ENCODE data around the gene STIP1. TPM values are rescaled to one million over a fixed set of nuclear protein-coding genes. Genes with fewer than 3 reads are reported as not detected.

Gene STIP1
- total RNA-seq, 1 donor from 2014 or later = 200 TPM

DNA sequence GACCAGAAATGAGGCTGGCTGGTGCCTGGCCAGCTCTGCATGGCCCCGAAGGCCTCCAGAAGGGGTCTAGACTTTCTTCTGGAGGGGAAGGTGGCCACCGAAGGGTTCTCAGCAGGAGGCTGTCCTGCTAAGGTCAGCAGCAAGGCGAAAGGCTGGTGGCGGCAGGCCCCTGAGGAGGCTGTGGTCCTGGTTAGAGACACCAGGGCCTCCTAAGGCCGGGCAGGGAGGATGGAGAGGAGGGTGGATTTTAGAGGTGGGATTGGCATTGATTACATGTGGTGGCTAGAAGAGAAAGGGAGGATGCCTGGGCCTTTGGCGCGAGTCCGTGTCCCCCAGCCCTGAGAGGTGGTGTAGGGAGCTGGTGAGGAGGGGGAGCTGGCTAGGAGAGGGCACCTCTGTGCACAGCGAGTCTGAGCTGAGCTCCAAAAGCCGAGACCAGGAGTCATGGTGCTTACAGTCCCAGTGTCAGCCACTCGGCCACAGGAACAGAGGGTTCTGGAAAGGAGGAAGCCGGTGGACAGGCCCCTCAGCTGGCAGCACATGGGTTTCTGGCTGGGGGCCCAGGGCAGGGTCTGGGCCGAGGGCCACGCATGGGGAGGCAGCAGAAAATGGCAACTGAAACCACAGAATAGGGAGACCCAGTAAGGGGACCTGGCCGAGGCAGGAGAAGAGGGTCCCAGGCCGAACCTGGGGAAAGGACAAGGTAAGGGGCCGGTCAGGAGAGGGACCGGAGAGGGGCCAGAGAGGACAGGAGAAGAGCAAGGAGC is 23.0 kb downstream of the STIP1 start:
- TF ChIP-seq, protein P1, sequence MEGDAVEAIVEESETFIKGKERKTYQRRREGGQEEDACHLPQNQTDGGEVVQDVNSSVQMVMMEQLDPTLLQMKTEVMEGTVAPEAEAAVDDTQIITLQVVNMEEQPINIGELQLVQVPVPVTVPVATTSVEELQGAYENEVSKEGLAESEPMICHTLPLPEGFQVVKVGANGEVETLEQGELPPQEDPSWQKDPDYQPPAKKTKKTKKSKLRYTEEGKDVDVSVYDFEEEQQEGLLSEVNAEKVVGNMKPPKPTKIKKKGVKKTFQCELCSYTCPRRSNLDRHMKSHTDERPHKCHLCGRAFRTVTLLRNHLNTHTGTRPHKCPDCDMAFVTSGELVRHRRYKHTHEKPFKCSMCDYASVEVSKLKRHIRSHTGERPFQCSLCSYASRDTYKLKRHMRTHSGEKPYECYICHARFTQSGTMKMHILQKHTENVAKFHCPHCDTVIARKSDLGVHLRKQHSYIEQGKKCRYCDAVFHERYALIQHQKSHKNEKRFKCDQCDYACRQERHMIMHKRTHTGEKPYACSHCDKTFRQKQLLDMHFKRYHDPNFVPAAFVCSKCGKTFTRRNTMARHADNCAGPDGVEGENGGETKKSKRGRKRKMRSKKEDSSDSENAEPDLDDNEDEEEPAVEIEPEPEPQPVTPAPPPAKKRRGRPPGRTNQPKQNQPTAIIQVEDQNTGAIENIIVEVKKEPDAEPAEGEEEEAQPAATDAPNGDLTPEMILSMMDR (IDR thresholded peaks at IDR 0.05; ENCODE audit: insufficient read depth, low read depth, low read length) = no peak
- no peak for TF ChIP-seq EZH2 (IDR thresholded peaks at IDR 0.05; ENCODE audit: insufficient read depth, low read length)
- Histone ChIP-seq H3K27me3 (ENCODE audit: insufficient read depth, low read length) (no peaks in the 10 kb centered on the region), H3K4me3 (ENCODE audit: insufficient read depth, low read depth, low read length) (no peak overlapping the region), H2AFZ (ENCODE audit: low read depth, low read length) (no peak overlapping the region), H3K27ac (ENCODE audit: low read depth, low read length) (no peak overlapping the region), H3K79me2 (ENCODE audit: insufficient read depth, low read length) (no peaks in the 10 kb centered on the region), H4K20me1 (ENCODE audit: insufficient read depth, low read length) (peaks cover 10% of the 10 kb centered on the region), H3K9me3 (ENCODE audit: insufficient read depth, low read depth, low read length) (no peaks in the 10 kb centered on the region), H3K4me2 (ENCODE audit: low read length) (no peak overlapping the region), H3K4me1 (ENCODE audit: insufficient read depth, low read length) (peaks cover 24% of the 10 kb centered on the region), H3K9ac (ENCODE audit: low read length) (no peak overlapping the region), H3K36me3 (ENCODE audit: insufficient read depth, low read length) (peaks cover 8% of the 10 kb centered on the region)
- Mint-ChIP-seq H3K27ac (ENCODE audit: unreplicated experiment) (peak overlapping the region; percentile 63), H3K9me3 (ENCODE audit: unreplicated experiment) (no peaks in the 10 kb centered on the region), H3K27me3 (ENCODE audit: low read depth, unreplicated experiment) (no peaks in the 10 kb centered on the region), H3K4me1 (ENCODE audit: low read depth, unreplicated experiment) (peaks cover 15% of the 10 kb centered on the region), H3K36me3 (ENCODE audit: low read depth, unreplicated experiment) (peaks cover 22% of the 10 kb centered on the region), H3K4me3 (ENCODE audit: unreplicated experiment) (no peak overlapping the region)
- FAIRE-seq (no peak), DNase-seq (ENCODE audit: low read depth) (no peak)

DNA sequence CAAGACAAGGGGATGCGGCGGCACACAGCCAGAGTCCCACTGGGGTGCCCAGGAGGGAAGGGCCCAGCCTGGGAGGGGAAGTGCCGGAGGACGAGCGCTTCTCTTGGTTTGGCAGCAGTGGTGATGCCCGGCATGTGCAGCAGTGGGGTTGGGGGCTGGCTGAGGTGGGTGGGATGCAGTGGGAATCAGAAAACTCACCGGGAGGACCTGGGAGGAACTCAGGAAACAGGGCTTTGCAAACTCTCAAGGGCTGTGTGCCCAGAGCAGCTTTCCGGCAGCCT is 23.5 kb downstream of the STIP1 start:
- H4K20me1 ChIP-seq (ENCODE audit: insufficient read depth, low read length) = peaks cover 5% of the 10 kb centered on the region
- Mint-ChIP-seq H3K36me3 (ENCODE audit: low read depth, unreplicated experiment) (peaks cover 18% of the 10 kb centered on the region), H3K4me3 (ENCODE audit: unreplicated experiment) (no peak overlapping the region), H3K4me1 (ENCODE audit: low read depth, unreplicated experiment) (peaks cover 12% of the 10 kb centered on the region), H3K27me3 (ENCODE audit: low read depth, unreplicated experiment) (no peaks in the 10 kb centered on the region), H3K27ac (ENCODE audit: unreplicated experiment) (no peak overlapping the region), H3K9me3 (ENCODE audit: unreplicated experiment) (no peaks in the 10 kb centered on the region)
- H2AFZ ChIP-seq (ENCODE audit: low read depth, low read length) = no peak overlapping the region
- peaks cover 3% of the 10 kb centered on the region for H3K36me3 ChIP-seq (ENCODE audit: insufficient read depth, low read length)
- H3K9me3 ChIP-seq (ENCODE audit: insufficient read depth, low read depth, low read length) = no peaks in the 10 kb centered on the region
- H3K27ac ChIP-seq (ENCODE audit: low read depth, low read length) = no peak overlapping the region
- no peak overlapping the region for H3K4me2 ChIP-seq (ENCODE audit: low read length)
- FAIRE-seq (no peak), DNase-seq (ENCODE audit: low read depth) (no peak)
- H3K4me1 ChIP-seq (ENCODE audit: insufficient read depth, low read length) = peaks cover 19% of the 10 kb centered on the region
- H3K27me3 ChIP-seq (ENCODE audit: insufficient read depth, low read length) = no peaks in the 10 kb centered on the region
- no peak overlapping the region for H3K4me3 ChIP-seq (ENCODE audit: insufficient read depth, low read depth, low read length)
- no peaks in the 10 kb centered on the region for H3K79me2 ChIP-seq (ENCODE audit: insufficient read depth, low read length)
- no peak overlapping the region for H3K9ac ChIP-seq (ENCODE audit: low read length)
- TF ChIP-seq EZH2 (IDR thresholded peaks at IDR 0.05; ENCODE audit: insufficient read depth, low read length) = no peak
- TF ChIP-seq, protein P1 (IDR thresholded peaks at IDR 0.05; ENCODE audit: insufficient read depth, low read depth, low read length) = no peak

DNA sequence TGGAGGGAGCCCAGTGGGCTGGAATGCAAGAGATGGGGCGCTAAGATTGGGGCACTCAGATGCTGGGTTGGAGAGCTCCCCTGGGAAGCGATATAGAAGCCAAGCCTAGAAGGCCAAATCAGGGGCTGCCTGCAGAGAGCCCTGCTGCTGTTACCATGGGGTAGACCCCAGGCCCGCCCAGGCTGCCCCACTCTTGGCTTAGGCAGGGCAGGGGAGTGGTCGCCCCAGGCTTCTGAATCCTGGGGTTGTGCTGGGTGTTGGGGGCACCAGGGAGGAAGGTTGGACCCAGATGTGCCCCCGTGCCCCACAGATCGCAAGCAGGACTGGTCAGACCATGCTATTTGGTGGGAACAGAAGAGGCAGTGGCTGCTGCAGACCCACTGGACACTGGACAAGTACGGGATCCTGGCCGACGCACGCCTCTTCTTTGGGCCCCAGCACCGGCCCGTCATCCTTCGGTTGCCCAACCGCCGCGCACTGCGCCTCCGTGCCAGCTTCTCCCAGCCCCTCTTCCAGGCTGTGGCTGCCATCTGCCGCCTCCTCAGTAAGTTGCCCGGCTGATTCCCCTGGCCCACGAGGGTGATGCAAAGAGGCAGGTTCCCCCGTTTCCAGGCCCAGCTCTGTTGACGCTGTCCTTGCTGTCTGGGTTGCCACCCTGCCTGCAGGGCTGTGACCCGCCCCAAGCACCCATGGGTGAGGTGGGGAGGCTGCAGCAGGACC is 24.5 kb downstream of the STIP1 start:
- Mint-ChIP-seq H3K4me3 (ENCODE audit: unreplicated experiment) (no peak overlapping the region), H3K27me3 (ENCODE audit: low read depth, unreplicated experiment) (no peaks in the 10 kb centered on the region), H3K36me3 (ENCODE audit: low read depth, unreplicated experiment) (peaks cover 16% of the 10 kb centered on the region), H3K27ac (ENCODE audit: unreplicated experiment) (no peak overlapping the region), H3K4me1 (ENCODE audit: low read depth, unreplicated experiment) (peaks cover 10% of the 10 kb centered on the region), H3K9me3 (ENCODE audit: unreplicated experiment) (no peaks in the 10 kb centered on the region)
- Histone ChIP-seq H3K27me3 (ENCODE audit: insufficient read depth, low read length) (no peaks in the 10 kb centered on the region), H3K9me3 (ENCODE audit: insufficient read depth, low read depth, low read length) (no peaks in the 10 kb centered on the region), H3K79me2 (ENCODE audit: insufficient read depth, low read length) (no peaks in the 10 kb centered on the region), H4K20me1 (ENCODE audit: insufficient read depth, low read length) (no peaks in the 10 kb centered on the region), H3K36me3 (ENCODE audit: insufficient read depth, low read length) (peaks cover 3% of the 10 kb centered on the region), H3K4me1 (ENCODE audit: insufficient read depth, low read length) (peaks cover 18% of the 10 kb centered on the region), H2AFZ (ENCODE audit: low read depth, low read length) (no peak overlapping the region), H3K4me2 (ENCODE audit: low read length) (no peak overlapping the region), H3K9ac (ENCODE audit: low read length) (no peak overlapping the region), H3K27ac (ENCODE audit: low read depth, low read length) (no peak overlapping the region), H3K4me3 (ENCODE audit: insufficient read depth, low read depth, low read length) (no peak overlapping the region)
- no peak for TF ChIP-seq EZH2 (IDR thresholded peaks at IDR 0.05; ENCODE audit: insufficient read depth, low read length)
- TF ChIP-seq, protein P1 (IDR thresholded peaks at IDR 0.05; ENCODE audit: insufficient read depth, low read depth, low read length) = no peak
- DNase-seq (ENCODE audit: low read depth) (no peak), FAIRE-seq (no peak)

Data from astrocyte (in vitro differentiated cells and primary cell).